H7 (cell line): ENCODE results near the gene HOXC13. TPM values are rescaled to one million over a fixed set of nuclear protein-coding genes. Genes with fewer than 3 reads are reported as not detected.

ENCODE experiments used
- DNase-seq: peaks from one replicate; pipeline ENCODE4 v3.0.0; 2012
- H3K27me3 ChIP-seq: 2 replicates; pipeline ENCODE4 v1.6.0; 2011; ENCODE audit warnings: mild to moderate bottlenecking, low read length; ENCODE audit not compliant: control insufficient read depth, insufficient read depth
- H3K36me3 ChIP-seq: replicated peaks from 2 replicates; pipeline ENCODE4 v1.5.1; 2011; ENCODE audit warnings: low read length; ENCODE audit not compliant: control insufficient read depth, insufficient read depth
- H3K4me3 ChIP-seq: 2 replicates; pipeline ENCODE4 v1.5.1; 2011; ENCODE audit warnings: low read depth, mild to moderate bottlenecking, control low read depth, low read length, moderate library complexity; ENCODE audit not compliant: insufficient read depth
- total RNA-seq: library from RNA; depleted of rRNA; stranded (reverse); fragments of >200 nt; shearing (Covaris generic); gene quantifications from 2 replicates; pipeline ENCODE4 v1.2.3, GENCODE V29; 2014

The HOXC13 gene
- total RNA-seq, 1 experiment from 2014 or later, result not detected

DNA sequence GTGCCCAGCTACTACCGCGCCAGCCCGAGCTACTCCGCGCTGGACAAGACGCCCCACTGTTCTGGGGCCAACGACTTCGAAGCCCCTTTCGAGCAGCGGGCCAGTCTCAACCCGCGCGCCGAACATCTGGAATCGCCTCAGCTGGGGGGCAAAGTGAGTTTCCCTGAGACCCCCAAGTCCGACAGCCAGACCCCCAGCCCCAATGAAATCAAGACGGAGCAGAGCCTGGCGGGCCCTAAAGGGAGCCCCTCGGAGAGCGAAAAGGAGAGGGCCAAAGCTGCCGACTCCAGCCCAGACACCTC lies 47.0 kb downstream of the HOXC13 start:
- Histone ChIP-seq H3K4me3 (no peak overlapping the region), H3K27me3 (peaks cover 98% of the 10 kb centered on the region), H3K36me3 (no peaks in the 10 kb centered on the region)
- no peak for DNase-seq

DNA sequence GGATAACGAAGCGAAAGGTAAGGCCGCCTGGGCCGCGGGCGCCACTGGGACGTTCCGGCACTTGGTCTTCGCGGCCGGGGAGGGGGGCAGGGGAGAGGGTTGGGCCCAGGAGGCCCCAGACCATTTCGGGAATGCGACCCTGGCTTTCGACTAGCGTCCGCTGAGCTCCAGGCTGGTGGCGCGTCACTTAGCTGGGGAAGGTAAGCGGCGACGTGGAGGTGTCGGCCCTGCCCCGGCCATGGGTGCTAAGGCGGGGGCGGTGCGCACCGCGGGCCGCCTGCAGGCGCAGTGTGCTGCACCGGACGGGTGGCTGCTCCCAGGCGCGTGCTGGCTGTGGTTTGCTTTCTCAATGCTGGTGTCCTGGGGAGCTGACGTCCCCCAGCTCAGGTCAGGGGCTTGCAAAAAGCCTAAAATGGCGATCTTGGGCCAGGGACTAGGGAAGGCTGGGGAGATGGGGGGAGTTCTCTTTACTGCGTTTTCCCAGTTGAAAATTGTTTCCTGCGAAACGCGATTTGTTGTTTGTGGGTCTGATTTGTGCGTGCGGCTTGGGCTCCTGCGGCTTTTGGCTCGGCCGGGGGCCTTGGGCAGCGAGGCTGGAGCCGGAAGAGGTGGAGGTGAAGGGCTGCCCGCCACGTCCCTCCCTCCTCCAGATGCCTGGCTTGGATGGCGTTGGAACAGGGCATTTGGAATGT lies 47.5 kb downstream of the HOXC13 start:
- Histone ChIP-seq H3K36me3 (no peaks in the 10 kb centered on the region), H3K4me3 (no peak overlapping the region), H3K27me3 (peaks cover 98% of the 10 kb centered on the region)
- peak; percentile 82 for DNase-seq

DNA sequence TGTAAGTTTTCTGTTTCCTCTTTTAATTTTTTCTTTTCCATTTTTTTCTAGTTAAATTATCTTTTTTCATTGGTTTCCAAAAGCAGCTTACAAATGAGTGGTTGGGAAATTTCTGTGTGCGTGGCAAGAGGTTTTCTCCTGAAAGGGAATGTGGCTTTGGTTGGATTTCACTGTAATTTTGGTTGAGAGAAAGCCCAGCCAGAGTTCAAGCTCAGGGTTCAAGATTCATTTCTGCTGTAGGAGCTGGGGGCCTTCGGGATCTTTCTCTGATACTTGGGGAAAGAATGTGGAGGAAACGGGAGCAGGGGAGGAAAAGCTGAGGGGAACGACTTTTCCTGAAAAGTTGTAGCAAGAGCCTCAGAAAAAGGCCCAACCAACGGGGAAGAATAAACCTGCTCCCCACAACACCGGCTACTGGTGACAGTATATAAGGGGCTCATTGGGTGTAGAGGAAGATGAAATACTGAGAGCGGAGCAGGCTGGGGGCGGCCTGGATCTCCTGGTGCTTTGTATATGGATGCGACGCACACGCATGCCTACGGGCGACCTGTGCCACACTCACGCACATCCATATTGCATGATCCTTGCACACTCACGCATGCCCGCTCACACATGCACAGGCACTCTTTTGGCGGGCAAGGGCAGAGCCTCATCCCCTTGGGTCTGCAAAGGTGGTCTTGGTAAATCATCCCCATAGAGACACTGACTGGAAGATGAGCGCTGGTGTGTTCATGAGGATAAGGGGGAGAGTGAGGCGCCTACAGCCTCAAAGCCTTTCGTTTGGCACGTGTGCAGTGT lies 48.3 kb downstream of the HOXC13 start:
- Histone ChIP-seq H3K4me3 (no peak overlapping the region), H3K27me3 (peaks cover 98% of the 10 kb centered on the region), H3K36me3 (no peaks in the 10 kb centered on the region)
- no peak for DNase-seq

DNA sequence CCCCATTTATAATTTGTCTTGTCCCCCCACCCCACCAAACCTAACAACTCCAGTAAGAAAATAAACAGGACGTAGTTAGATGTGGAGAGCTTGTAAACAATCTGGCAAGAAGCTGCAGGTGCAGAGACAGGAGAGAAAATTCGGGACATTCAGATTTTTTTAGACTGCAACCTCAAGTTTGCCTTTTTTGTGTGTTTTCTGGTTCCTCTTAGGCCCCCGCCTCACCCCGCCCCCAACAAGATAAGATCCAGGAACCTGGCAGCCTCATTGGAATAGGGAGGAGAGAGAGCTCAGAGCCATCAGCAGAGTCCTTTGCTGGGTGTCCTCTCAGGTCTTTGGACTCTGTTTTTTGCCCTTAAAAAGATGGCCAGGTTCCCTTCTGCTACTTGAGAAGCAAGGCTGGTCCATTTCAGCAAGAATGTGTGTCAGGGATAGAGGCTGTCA lies 49.2 kb downstream of the HOXC13 start:
- peaks cover 98% of the 10 kb centered on the region for H3K27me3 ChIP-seq
- H3K4me3 ChIP-seq, result no peak overlapping the region

DNA sequence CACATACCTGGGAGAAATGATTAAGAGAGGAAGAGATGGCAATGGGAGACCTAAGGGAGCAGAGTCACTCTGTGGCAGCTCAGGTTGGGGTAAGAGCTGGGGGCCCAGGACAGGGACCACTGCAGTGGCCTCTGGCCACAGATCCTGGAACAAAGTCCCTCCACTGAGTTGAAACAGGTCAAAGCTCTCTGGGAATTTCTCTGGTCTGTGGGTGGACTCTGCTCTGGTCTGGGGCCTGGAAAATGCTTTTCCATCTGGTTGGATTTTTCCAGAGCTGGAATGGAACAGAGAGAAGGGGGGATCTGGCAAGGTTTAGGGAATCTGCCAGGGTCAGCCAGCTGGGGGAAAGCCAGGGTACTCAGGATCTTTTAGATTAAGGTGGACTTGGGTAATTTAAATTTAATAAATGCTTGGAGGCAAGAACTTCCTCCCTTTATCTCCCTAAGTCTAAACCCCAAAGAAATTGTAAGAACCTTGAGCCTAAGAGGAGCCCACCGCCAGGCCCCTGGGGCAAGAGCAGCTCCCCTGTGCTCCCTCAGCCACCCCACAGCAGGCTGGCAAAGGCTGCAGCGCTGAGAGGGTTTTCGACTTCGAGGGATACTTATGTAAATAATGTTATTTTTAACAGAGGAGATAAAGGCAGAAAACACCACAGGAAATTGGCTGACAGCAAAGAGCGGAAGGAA lies 50.1 kb downstream of the HOXC13 start:
- DNase-seq, result no peak
- Histone ChIP-seq H3K36me3 (no peaks in the 10 kb centered on the region), H3K4me3 (no peak overlapping the region), H3K27me3 (peaks cover 98% of the 10 kb centered on the region)

More for the DNA sequence above, 49.2 kb downstream of the HOXC13 start:
- no peak for DNase-seq
- no peaks in the 10 kb centered on the region for H3K36me3 ChIP-seq

DNA sequence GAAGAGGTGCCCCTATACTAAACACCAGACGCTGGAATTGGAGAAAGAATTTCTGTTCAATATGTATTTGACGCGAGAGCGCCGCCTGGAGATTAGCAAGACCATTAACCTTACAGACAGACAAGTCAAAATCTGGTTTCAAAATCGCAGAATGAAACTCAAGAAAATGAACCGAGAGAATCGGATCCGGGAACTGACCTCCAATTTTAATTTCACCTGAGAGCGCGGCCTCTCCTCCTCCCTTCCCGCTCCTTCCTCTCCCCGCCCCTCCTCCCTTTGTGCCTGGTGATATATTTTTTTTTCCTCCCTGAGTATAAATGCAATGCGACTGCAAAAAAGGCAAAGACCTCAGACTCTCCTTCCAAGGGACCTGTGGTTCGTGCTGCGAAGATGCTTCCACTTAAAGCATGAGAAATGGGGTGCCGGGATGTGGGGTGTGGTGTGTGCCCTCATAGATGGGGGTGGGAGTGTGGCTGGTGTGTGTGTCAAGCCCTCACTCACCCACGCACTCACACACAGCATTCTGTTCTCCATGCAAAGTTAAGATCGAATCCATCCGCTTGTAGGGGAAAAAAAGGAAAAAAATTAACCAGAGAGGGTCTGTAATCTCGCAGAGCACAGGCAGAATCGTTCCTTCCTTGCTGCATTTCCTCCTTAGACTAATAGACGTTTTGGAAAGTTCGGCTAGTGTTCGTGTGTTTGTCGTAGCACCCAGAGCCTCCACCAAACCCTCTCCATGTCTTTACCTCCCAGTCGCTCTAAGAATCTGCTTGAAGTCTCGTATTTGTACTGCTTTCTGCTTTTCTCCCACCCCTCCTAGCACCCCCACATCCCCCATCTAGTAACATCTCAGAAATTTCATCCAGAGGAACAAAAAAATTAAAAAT lies 50.8 kb downstream of the HOXC13 start:
- peaks cover 98% of the 10 kb centered on the region for H3K27me3 ChIP-seq
- H3K4me3 ChIP-seq, result no peak overlapping the region
- no peak for DNase-seq
- H3K36me3 ChIP-seq, result no peaks in the 10 kb centered on the region

DNA sequence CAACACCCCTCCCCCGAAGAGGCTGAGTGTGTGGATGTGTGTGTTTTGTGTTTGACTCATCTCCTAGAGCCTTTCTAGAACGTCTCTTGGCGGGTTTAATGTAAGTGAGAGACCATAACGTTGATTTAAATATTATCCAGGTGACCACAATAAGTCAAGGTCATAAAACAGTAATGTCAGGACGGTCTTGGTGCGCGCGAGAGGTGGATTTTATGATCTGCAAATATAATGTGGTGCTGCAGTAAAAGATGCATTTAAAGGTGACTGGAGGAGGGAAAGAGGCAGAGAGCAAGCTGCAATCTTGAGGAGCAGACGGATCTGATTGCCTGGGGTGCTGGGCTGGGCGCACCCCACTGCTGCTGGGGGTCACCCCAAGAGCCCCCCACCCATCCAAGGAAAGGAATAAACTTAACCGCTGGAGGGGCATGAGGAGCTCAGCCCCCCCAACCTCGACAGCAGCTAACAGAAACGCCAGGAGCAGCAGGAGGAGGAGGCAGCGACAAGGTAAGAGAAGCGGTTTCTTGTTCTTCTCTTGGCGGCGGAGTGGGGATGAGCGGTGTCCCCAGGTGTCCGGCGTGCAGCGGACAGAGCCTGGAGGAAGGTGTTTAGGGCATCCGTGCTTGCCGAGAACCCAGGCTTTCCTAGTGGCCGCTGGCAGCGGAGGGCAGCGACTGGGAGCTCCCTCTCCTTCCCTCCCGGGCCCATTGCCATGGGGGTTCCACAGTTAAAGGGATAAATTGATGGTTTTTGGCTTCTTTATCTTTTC lies 51.9 kb downstream of the HOXC13 start:
- Histone ChIP-seq H3K27me3 (peaks cover 100% of the 10 kb centered on the region), H3K36me3 (no peaks in the 10 kb centered on the region), H3K4me3 (no peak overlapping the region)
- DNase-seq, result no peak

DNA sequence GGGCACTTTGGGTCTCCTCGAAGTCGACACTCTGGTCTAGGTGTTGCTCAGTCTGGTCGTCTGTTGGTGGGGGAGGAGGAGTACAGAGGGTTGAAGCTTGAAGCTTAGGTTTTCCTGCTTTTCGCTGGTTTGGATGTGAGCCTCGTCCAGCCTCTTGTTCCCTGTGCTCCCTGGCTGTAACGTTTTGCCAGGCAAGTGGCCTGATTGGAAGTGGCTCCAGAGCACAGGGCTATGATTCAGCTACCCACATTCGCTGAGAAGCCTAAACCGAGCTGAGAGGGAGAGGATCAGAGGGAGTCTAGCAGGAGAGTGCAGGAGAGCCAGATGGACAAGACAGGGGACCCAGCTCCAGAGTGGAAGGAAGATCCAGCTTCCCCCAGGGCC lies 52.4 kb downstream of the HOXC13 start:
- H3K4me3 ChIP-seq, result no peak overlapping the region
- DNase-seq, result no peak
- H3K27me3 ChIP-seq, result peaks cover 100% of the 10 kb centered on the region
- no peaks in the 10 kb centered on the region for H3K36me3 ChIP-seq

DNA sequence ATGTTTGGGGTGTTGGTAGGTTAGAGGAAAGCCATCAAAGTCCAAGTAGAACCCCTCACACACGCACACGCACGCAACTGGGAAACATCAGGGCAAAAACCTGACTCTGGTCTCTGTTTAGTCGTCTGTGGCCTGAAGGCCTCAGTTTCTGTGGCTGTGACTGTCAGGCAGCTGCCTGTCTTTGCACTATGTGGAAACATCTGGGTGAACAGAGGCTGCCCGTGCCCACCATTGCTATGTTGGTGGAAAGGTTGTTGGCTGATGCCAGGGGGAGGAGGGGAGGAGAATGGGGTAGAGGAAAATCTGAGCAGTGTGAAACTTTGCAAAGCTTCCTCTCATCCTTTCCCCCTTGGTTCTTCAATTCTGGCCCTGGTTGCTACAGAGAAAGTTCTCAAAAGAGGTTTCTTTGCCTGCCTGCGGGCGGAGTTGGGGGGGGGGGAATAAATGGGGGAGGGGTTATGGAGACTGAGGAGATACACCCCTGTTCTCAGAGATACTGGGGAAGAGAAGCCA lies 53.8 kb downstream of the HOXC13 start:
- no peak for DNase-seq
- Histone ChIP-seq H3K36me3 (no peaks in the 10 kb centered on the region), H3K4me3 (no peak overlapping the region), H3K27me3 (peaks cover 100% of the 10 kb centered on the region)

DNA sequence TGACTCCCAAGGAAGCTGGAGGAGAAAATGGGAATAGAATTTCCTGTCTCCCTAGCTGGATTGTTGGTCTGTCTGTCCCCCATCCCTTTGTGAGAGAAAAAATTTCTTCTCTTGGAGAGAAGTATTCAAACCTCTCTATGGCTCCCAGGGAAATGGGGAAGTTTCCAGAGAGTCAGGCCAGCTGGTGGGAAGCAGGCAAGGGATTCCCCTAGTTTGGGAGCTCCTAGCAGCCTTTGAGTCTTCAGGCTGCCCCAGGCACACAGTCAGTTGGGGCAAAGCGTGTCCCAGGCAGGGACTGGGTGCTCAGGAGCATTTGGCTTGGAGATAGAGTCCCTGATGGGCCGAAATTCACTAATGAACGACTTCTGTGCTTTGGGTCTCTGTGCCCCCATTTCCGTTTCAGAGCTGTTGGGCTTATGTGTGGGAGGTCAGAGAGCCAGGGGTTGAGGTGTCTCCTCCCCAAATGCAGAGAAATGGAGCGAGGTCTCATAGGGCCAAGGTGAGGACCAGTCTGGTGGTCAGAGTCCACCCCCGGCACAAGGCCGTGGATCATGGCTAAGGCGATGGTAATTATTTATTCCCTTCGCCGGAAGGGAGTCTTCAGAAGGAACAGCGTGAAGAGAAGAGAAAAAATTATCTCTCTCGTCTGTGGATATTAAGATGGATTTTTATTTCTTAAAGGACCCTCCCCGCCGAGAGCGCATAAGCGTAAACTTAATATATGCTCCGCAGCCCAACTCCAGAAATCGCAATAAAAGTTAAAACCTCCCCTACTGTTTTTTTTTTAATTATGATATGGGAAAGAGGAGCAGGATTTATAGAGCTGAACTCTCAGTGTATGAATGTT lies 54.8 kb downstream of the HOXC13 start:
- H3K27me3 ChIP-seq, result peaks cover 100% of the 10 kb centered on the region
- no peaks in the 10 kb centered on the region for H3K36me3 ChIP-seq
- H3K4me3 ChIP-seq, result no peak overlapping the region
- DNase-seq, result no peak

DNA sequence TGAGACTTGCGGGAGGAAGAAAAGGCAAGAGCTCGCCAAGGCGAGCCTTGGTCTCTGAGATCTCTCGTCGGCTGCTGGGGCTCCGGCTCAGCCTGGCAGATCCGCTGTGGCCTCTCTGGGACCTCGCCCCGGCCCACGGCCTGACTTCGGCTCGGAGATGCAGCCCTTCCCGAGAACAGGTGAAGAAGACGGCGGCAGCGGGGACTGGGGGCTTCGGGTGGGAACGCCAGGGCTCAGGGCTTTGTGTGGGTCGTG lies 55.3 kb downstream of the HOXC13 start:
- DNase-seq, result peak; percentile 57
- Histone ChIP-seq H3K36me3 (no peaks in the 10 kb centered on the region), H3K27me3 (peaks cover 100% of the 10 kb centered on the region), H3K4me3 (no peak overlapping the region)

DNA sequence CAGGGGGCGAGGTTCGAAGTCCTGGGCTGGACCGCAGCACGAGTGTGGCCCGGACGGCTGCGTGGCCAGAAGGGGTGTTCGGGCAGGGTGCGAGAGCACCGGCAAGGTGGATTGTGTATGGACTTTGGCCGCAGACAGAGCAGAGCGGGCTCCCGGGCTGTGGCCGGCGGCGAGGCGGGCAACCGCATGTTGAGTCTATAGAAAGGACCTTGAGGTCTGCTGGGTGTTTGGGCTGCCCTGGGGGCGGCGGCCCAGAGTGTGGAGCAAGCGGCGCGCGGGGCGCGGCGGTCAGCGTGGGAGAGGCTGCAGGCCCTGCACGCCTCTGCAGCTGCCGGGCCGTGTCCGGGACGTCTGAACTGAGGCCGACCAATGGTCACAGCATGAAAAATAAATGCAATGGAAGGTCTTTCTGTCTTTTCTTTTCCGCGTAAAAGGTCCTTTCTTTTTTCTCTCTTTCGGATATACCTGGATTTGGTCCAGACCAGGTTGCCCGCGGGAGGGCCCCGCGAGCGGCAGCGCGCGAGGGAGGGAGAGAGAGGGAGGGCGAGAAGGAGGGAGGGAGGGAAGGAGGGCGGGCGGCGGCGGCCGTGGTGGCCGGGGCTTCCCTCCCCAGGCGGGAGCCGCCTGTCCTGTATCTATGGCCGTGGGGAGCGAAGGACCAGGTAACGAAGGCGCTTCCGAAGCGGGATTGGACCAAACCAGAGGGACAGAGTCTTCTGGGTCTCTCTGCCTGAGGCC lies 55.8 kb downstream of the HOXC13 start:
- H3K27me3 ChIP-seq, result peaks cover 100% of the 10 kb centered on the region
- H3K4me3 ChIP-seq, result no peak overlapping the region
- DNase-seq, result peak; percentile 70
- H3K36me3 ChIP-seq, result no peaks in the 10 kb centered on the region

DNA sequence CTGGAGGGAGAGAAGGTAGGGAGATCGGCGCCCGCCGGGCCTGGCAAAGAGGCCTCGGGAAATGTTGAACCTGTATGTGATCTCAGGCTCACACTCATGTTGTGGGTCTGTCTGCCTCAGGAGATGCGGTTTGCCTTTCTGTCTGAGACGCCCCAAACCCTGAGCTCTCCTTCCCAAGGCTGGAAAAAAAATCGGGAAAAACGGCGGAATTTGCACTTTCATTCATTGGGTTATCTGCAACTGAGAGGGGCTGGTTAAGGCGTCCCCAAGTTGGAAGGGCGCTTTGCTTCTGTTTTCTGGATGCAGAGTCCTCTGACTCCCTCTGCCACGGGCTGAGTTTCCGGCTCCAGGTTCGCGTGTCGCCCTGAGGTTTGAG lies 56.4 kb downstream of the HOXC13 start:
- Histone ChIP-seq H3K27me3 (peaks cover 100% of the 10 kb centered on the region), H3K36me3 (no peaks in the 10 kb centered on the region), H3K4me3 (no peak overlapping the region)
- DNase-seq, result no peak
